H1 (cell line): ENCODE measurements around the gene GCFC2.

ENCODE experiments used
- EP300 ChIP-seq, 2 experiments: IDR thresholded peaks; 1 replicate in 1 of 2; 2 replicates in 1 of 2; pipeline ENCODE4 v1.6.1; 2011 to 2012; ENCODE audit warnings: low read depth in 2 of 2, low read length in 2 of 2, mild to moderate bottlenecking in 2 of 2, borderline replicate concordance in 1 of 2, inconsistent platforms in 1 of 2, moderate library complexity in 1 of 2
- POLR2A ChIP-seq, 2 experiments: IDR thresholded peaks; 1 replicate in 1 of 2; 2 replicates in 1 of 2; pipeline ENCODE4 v1.6.1; 2011; ENCODE audit warnings: low read depth in 2 of 2, low read length in 2 of 2, mild to moderate bottlenecking in 2 of 2; ENCODE audit errors: control extremely low read depth in 1 of 2
- POLR2AphosphoS5 ChIP-seq: IDR thresholded peaks from 2 replicates; pipeline ENCODE4 v1.6.1; 2011; ENCODE audit warnings: low read depth, low read length
- RBBP5 ChIP-seq: IDR thresholded peaks from 2 replicates; pipeline ENCODE4 v1.7.1; 2012; ENCODE audit warnings: low read depth, mild to moderate bottlenecking, inconsistent platforms, low read length, moderate library complexity, borderline replicate concordance
- YY1 ChIP-seq: IDR thresholded peaks from 2 replicates; pipeline ENCODE4 v1.6.1; 2011; ENCODE audit warnings: low read depth, mild to moderate bottlenecking, low read length
- TF ChIP-seq, protein P1 (sequence below), 3 experiments: IDR thresholded peaks; 1 replicate in 2 of 3; 2 replicates in 1 of 3; pipeline versions ENCODE4 v1.5.1 to v1.6.1; 2011; ENCODE audit warnings: low read length in 3 of 3, mild to moderate bottlenecking in 3 of 3, inconsistent platforms in 2 of 3, low read depth in 1 of 3, moderate library complexity in 1 of 3; ENCODE audit not compliant: insufficient read depth in 1 of 3; ENCODE audit errors: control extremely low read depth in 1 of 3

DNA sequence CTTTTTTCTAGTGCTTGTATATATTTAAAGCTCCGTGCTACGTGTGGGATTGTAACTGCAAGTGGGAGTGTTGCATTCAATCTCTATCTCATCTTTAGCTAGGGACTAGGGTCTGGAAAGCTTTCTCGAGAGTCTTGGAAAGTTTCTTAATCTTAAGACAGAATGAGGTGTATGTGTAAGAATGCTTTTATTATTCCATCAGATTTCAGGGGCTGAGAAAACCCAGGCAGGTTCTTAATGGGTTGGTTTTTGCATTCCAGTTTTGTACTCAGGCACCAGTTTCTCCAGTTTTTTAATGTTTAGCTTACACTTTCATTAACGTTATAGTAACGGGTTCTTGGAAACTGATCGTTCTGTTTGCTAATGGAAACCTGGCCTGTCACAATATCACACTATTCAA is 43.8 kb downstream of the GCFC2 start:
- TF ChIP-seq EP300 (IDR thresholded peaks at IDR 0.05; ENCODE audit: borderline replicate concordance in 1 of 2, low read depth in 2 of 2, low read length in 2 of 2) (no peak), YY1 (no peak), RBBP5 (no peak), POLR2AphosphoS5 (no peak), POLR2A (IDR thresholded peaks at IDR 0.05; ENCODE audit: control extremely low read depth in 1 of 2, low read depth in 2 of 2, low read length in 2 of 2) (no peak)
- TF ChIP-seq, protein P1, sequence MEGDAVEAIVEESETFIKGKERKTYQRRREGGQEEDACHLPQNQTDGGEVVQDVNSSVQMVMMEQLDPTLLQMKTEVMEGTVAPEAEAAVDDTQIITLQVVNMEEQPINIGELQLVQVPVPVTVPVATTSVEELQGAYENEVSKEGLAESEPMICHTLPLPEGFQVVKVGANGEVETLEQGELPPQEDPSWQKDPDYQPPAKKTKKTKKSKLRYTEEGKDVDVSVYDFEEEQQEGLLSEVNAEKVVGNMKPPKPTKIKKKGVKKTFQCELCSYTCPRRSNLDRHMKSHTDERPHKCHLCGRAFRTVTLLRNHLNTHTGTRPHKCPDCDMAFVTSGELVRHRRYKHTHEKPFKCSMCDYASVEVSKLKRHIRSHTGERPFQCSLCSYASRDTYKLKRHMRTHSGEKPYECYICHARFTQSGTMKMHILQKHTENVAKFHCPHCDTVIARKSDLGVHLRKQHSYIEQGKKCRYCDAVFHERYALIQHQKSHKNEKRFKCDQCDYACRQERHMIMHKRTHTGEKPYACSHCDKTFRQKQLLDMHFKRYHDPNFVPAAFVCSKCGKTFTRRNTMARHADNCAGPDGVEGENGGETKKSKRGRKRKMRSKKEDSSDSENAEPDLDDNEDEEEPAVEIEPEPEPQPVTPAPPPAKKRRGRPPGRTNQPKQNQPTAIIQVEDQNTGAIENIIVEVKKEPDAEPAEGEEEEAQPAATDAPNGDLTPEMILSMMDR (IDR thresholded peaks at IDR 0.05; ENCODE audit: control extremely low read depth in 1 of 3, insufficient read depth in 1 of 3, low read depth in 1 of 3, low read length in 3 of 3), result no peak
